Spleen (tissue), 7 donors: Measurements from ENCODE around the gene YAE1.

Source experiments
- POLR2A ChIP-seq, 3 donors: fragments of 450-650 bp; IDR thresholded peaks; one replicate each; pipeline ENCODE4 v1.5.1; 2017; ENCODE audit warnings: antibody characterized with exemption in 3 of 3, mild to moderate bottlenecking in 1 of 3
- POLR2AphosphoS5 ChIP-seq, 3 donors: sonication (generic); formaldehyde crosslinking; IDR thresholded peaks; one replicate each; pipeline ENCODE4 v1.5.1; 2017; ENCODE audit warnings: antibody characterized with exemption in 3 of 3
- TF ChIP-seq, protein P1 (sequence below), 11 experiments: fragments of 200-600 bp in 7 of 11; fragments of 450-650 bp in 4 of 11; sonication (generic) in 4 of 11; IDR thresholded peaks in 8 of 11; conservative IDR thresholded peaks in 3 of 11; 1 replicate in 7 of 11; 2 replicates in 4 of 11; pipeline versions ENCODE4 v1.4.0 to v1.8.0; 2016 to 2021; ENCODE audit warnings: antibody characterized with exemption in 11 of 11, inconsistent platforms in 4 of 11, mild to moderate bottlenecking in 1 of 11
- donor health status: DM: no; HTN: no; CAD: no; lungs with moderate emphysema.
- donor health status: DM: no; HTN: no; CAD: no.
- donor health status: DM: no; HTN: no; CAD: no.

DNA sequence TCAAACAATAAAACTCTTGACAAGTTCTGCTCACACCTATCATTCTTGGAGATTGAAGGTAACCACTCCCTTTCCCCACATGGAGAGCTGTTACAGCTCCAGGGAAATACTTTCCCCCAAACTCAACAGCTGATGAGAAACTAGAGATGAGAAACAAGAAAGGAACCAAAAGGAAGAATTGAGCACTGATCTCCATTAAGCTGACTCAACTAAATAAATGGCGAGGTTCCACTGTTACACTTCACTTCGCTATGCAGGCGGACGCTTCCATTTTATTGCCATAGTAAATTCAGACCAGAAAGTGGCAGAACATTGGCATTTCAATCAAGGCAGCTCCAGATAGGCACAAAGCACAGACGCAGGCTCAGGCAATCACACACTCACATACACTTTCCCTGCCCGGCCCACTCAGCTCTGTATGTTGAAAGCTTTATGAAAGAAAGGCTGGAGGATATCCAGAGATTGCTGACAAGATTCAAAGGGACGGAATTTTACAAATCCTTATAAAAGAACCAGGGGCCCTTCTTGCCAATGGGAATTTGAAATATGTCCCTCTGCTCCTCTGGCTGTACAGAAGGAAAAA, 11.5 kb upstream of the YAE1 start:
- TF ChIP-seq, protein P1, sequence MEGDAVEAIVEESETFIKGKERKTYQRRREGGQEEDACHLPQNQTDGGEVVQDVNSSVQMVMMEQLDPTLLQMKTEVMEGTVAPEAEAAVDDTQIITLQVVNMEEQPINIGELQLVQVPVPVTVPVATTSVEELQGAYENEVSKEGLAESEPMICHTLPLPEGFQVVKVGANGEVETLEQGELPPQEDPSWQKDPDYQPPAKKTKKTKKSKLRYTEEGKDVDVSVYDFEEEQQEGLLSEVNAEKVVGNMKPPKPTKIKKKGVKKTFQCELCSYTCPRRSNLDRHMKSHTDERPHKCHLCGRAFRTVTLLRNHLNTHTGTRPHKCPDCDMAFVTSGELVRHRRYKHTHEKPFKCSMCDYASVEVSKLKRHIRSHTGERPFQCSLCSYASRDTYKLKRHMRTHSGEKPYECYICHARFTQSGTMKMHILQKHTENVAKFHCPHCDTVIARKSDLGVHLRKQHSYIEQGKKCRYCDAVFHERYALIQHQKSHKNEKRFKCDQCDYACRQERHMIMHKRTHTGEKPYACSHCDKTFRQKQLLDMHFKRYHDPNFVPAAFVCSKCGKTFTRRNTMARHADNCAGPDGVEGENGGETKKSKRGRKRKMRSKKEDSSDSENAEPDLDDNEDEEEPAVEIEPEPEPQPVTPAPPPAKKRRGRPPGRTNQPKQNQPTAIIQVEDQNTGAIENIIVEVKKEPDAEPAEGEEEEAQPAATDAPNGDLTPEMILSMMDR (IDR thresholded peaks at IDR 0.05 in 8 of 11, conservative IDR thresholded peaks at IDR 0.05 in 3 of 11) = no peak
- TF ChIP-seq POLR2A (IDR thresholded peaks at IDR 0.05) = no peak
- no peak for TF ChIP-seq POLR2AphosphoS5 (IDR thresholded peaks at IDR 0.05)
